Lower lobe of right lung (tissue), 2 donors: Measurements from ENCODE around the gene GSC2. TPM values are rescaled to one million over a fixed set of nuclear protein-coding genes. Genes with fewer than 3 reads are reported as not detected.

ENCODE experiments used
- ATAC-seq, 2 donors: fragments of 200-7000 bp; cut with Tn5 transposase; one replicate each; pipeline ENCODE4 v1.9.1; 2020 to 2022; ENCODE audit warnings: mild to moderate bottlenecking in 2 of 2, moderate library complexity in 2 of 2
- DNase-seq: peaks from one replicate; pipeline ENCODE4 v3.0.0-alpha.2; 2020
- H3K27ac ChIP-seq: fragments of 200-600 bp; one replicate; pipeline ENCODE4 v1.8.0; 2022
- H3K27me3 ChIP-seq: fragments of 200-600 bp; one replicate; pipeline ENCODE4 v1.8.0; 2022; ENCODE audit warnings: low read depth
- H3K36me3 ChIP-seq: fragments of 200-600 bp; one replicate; pipeline ENCODE4 v1.8.0; 2022; ENCODE audit warnings: mild to moderate bottlenecking
- H3K4me1 ChIP-seq: fragments of 200-600 bp; one replicate; pipeline ENCODE4 v1.8.0; 2022
- H3K4me3 ChIP-seq: fragments of 200-600 bp; one replicate; pipeline ENCODE4 v1.8.0; 2022; ENCODE audit warnings: mild to moderate bottlenecking
- H3K9me3 ChIP-seq: fragments of 200-600 bp; one replicate; pipeline ENCODE4 v1.8.0; 2022
- CTCF ChIP-seq: fragments of 200-600 bp; IDR thresholded peaks from one replicate; pipeline ENCODE4 v1.8.0; 2022; ENCODE audit warnings: antibody characterized with exemption, mild to moderate bottlenecking
- intact Hi-C: fragments of 100-400 bp; cut with DNase I; formaldehyde crosslinking; loops from one replicate; pipeline ENCODE4 v1.11.0; 2022
- long read RNA-seq: library from polyadenylated mRNA; unstranded; transcript quantifications from one replicate; pipeline ENCODE4 v2.0.0, GENCODE V29; 2021
- total RNA-seq: library from RNA; stranded (reverse); fragmentation: NEBNext Ultra II Directional; extraction: Animal tissue kit (Norgen Biotek cat#: 25700); gene quantifications from one replicate; pipeline ENCODE4 v1.2.1, GENCODE V29; 2021
- donor health status: DM: no; HTN: yes; CAD: no; lungs with severe emphysema.

The GSC2 gene
- not detected for total RNA-seq
- long read RNA-seq, result 0 reads

GRCh38 chr22:19149991-19150390, at the start of gene GSC2:
TSS of gene GSC2 (minus strand) at chr22:19150292. CDS start at chr22:19150283, 9 bp downstream.
- Histone ChIP-seq H3K4me1 (peaks cover 7% of the 10 kb centered on the region), H3K4me3 (peak within 1 kb of the TSS; percentile 36), H3K9me3 (no peaks in the 10 kb centered on the region), H3K27ac (no peak within 1 kb of the TSS), H3K36me3 (no peaks in the 10 kb centered on the region), H3K27me3 (peaks cover 64% of the 10 kb centered on the region)
- DNase-seq (no peak), ATAC-seq (no peak)
- intact Hi-C loops, result no loop called here
- TF ChIP-seq CTCF, result no peak

- H3K36me3 ChIP-seq, result peaks cover 8% of the 10 kb centered on the region
- no peak for TF ChIP-seq CTCF
- ATAC-seq (no peak), DNase-seq (no peak)
- no peaks in the 10 kb centered on the region for H3K9me3 ChIP-seq
- no peaks in the 10 kb centered on the region for H3K4me1 ChIP-seq
- H3K27me3 ChIP-seq, result no peaks in the 10 kb centered on the region
- no peak overlapping the region for H3K4me3 ChIP-seq
- intact Hi-C loops, result no loop called here
- H3K27ac ChIP-seq, result no peak overlapping the region
These were observed 49.4 kb upstream of the GSC2 start for GRCh38 chr22:19199479-19199878.

- peaks cover 12% of the 10 kb centered on the region for H3K36me3 ChIP-seq
- no peak for TF ChIP-seq CTCF
- no peaks in the 10 kb centered on the region for H3K27me3 ChIP-seq
- H3K27ac ChIP-seq, result no peak overlapping the region
- ATAC-seq, result no peak
- no peak for DNase-seq
- no peaks in the 10 kb centered on the region for H3K4me1 ChIP-seq
- H3K4me3 ChIP-seq, result no peak overlapping the region
- intact Hi-C loops, result no loop called here
- H3K9me3 ChIP-seq, result no peaks in the 10 kb centered on the region
These were observed 48.1 kb upstream of the GSC2 start for GRCh38 chr22:19197997-19198865.

GRCh38 chr22:19196841-19197612, 46.9 kb upstream of the GSC2 start:
- DNase-seq (no peak), ATAC-seq (no peak)
- Histone ChIP-seq H3K4me1 (no peaks in the 10 kb centered on the region), H3K4me3 (no peak overlapping the region), H3K27me3 (no peaks in the 10 kb centered on the region), H3K27ac (no peak overlapping the region), H3K9me3 (no peaks in the 10 kb centered on the region), H3K36me3 (peaks cover 12% of the 10 kb centered on the region)
- no peak for TF ChIP-seq CTCF
- intact Hi-C loops, result no loop called here

GRCh38 chr22:19195796-19196731, 46.0 kb upstream of the GSC2 start:
- Histone ChIP-seq H3K27me3 (no peaks in the 10 kb centered on the region), H3K27ac (no peak overlapping the region), H3K9me3 (no peaks in the 10 kb centered on the region), H3K4me1 (no peaks in the 10 kb centered on the region), H3K36me3 (peaks cover 11% of the 10 kb centered on the region), H3K4me3 (no peak overlapping the region)
- ATAC-seq, result peak in 1 of 2 donors; percentile 9
- no peak for TF ChIP-seq CTCF
- no peak for DNase-seq
- intact Hi-C loops, result no loop called here
